SK-N-SH treated with all-trans-retinoic acid at 6 μM for 48 hours (cell line): ENCODE results near the gene CHST8.

Experiments used
- GLIS3 ChIP-seq: fragments of 250-450 bp; sonication (Bioruptor Pico); IDR thresholded peaks from 2 replicates; pipeline ENCODE4 v1.5.0; 2020; ENCODE audit warnings: mild to moderate bottlenecking, moderate library complexity
- OSR1 ChIP-seq: fragments of 250-450 bp; sonication (Bioruptor Pico); IDR thresholded peaks from 2 replicates; pipeline ENCODE4 v1.8.0; 2022; ENCODE audit warnings: moderate library complexity, mild to moderate bottlenecking, inconsistent platforms
- ZFP3 ChIP-seq: fragments of 250-450 bp; sonication (Bioruptor Pico); IDR thresholded peaks from 2 replicates; pipeline ENCODE4 v1.5.0; 2020; ENCODE audit warnings: mild to moderate bottlenecking, moderate library complexity
- ZNF8 ChIP-seq: fragments of 450-650 bp; formaldehyde crosslinking; IDR thresholded peaks from 2 replicates; pipeline ENCODE4 v1.5.0; 2020; ENCODE audit warnings: mild to moderate bottlenecking, moderate library complexity
- TF ChIP-seq, protein P1 (sequence below): fragments of 250-450 bp; sonication (Bioruptor Pico); IDR thresholded peaks from 2 replicates; pipeline ENCODE4 v1.8.0; 2021; ENCODE audit warnings: low read depth, mild to moderate bottlenecking, moderate library complexity, borderline replicate concordance
- TF ChIP-seq, protein P2 (sequence below): fragments of 250-450 bp; sonication (Bioruptor Pico); IDR thresholded peaks from 2 replicates; pipeline ENCODE4 v1.8.0; 2020; ENCODE audit warnings: mild to moderate bottlenecking, moderate library complexity, borderline replicate concordance

GRCh38 chr19:33641261-33641660, 19.5 kb downstream of the CHST8 start:
- TF ChIP-seq, protein P1, sequence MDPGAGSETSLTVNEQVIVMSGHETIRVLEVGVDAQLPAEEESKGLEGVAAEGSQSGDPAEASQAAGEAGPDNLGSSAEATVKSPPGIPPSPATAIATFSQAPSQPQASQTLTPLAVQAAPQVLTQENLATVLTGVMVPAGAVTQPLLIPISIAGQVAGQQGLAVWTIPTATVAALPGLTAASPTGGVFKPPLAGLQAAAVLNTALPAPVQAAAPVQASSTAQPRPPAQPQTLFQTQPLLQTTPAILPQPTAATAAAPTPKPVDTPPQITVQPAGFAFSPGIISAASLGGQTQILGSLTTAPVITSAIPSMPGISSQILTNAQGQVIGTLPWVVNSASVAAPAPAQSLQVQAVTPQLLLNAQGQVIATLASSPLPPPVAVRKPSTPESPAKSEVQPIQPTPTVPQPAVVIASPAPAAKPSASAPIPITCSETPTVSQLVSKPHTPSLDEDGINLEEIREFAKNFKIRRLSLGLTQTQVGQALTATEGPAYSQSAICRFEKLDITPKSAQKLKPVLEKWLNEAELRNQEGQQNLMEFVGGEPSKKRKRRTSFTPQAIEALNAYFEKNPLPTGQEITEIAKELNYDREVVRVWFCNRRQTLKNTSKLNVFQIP: no peak
- TF ChIP-seq OSR1 (CRISPR knock-in tag): no peak
- no peak for TF ChIP-seq GLIS3 (CRISPR knock-in tag)
- TF ChIP-seq, protein P2, sequence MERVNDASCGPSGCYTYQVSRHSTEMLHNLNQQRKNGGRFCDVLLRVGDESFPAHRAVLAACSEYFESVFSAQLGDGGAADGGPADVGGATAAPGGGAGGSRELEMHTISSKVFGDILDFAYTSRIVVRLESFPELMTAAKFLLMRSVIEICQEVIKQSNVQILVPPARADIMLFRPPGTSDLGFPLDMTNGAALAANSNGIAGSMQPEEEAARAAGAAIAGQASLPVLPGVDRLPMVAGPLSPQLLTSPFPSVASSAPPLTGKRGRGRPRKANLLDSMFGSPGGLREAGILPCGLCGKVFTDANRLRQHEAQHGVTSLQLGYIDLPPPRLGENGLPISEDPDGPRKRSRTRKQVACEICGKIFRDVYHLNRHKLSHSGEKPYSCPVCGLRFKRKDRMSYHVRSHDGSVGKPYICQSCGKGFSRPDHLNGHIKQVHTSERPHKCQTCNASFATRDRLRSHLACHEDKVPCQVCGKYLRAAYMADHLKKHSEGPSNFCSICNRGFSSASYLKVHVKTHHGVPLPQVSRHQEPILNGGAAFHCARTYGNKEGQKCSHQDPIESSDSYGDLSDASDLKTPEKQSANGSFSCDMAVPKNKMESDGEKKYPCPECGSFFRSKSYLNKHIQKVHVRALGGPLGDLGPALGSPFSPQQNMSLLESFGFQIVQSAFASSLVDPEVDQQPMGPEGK (CRISPR knock-in tag): no peak
- TF ChIP-seq ZFP3 (CRISPR knock-in tag): no peak
- TF ChIP-seq ZNF8: no peak
